HCT116 (cell line): ENCODE results near the gene MAP4. TPM values are rescaled to one million over a fixed set of nuclear protein-coding genes. Genes with fewer than 3 reads are reported as not detected.
"Not testable (repeated sequence)": the region's sequence is repeated elsewhere in the genome, so short reads cannot be mapped to it uniquely, and the experiment has no call there.

ENCODE experiments used
- ATAC-seq: fragments of 200-7000 bp; cut with Tn5 transposase; 2 replicates; pipeline ENCODE4 v1.9.1; 2020; ENCODE audit warnings: mild to moderate bottlenecking, moderate library complexity
- BruUV-seq: library from RNA; stranded (reverse); fragments of 400-500 nt; replicated peaks from 2 replicates; lab custom pipeline; 2021; lab: Mats Ljungman, UMichigan
- CTCF ChIA-PET: fragments of 300-600 bp; sonication (Branson Sonifier 250); formaldehyde crosslinking; loops from one replicate; lab custom pipeline; 2021; ENCODE audit warnings: antibody characterized with exemption; lab: Charles Lee
- POLR2A ChIA-PET: fragments of 300-600, 350-600 bp; sonication (Branson Sonifier 250); formaldehyde crosslinking; loops from one replicate; lab custom pipeline; 2021; ENCODE audit warnings: antibody characterized with exemption; lab: Charles Lee
- RAD21 ChIA-PET, 2 experiments: fragments of 300-600 bp; sonication (Branson Sonifier 250); formaldehyde crosslinking; loops; one replicate each; lab custom pipeline; 2023; ENCODE audit warnings: low total read pairs in 2 of 2; ENCODE audit not compliant: uncharacterized antibody in 2 of 2, unreplicated experiment in 2 of 2, low non-redundant PET in 1 of 2; lab: Charles Lee
- DNase-seq: peaks from one replicate; pipeline ENCODE4 v3.0.0-alpha.2; 2010; ENCODE audit warnings: low read depth, low spot score
- H2AFZ ChIP-seq: fragments of 200-600 bp; shearing (Covaris generic), sonication (generic); 2 replicates; pipeline ENCODE4 v1.6.1; 2017; ENCODE audit warnings: low read depth, mixed run types, mixed read lengths, antibody characterized with exemption, low read length; ENCODE audit not compliant: poor library complexity, severe bottlenecking
- H3K27ac ChIP-seq: 2 replicates; pipeline ENCODE4 v1.5.1; 2012; ENCODE audit warnings: low read depth, low read length
- H3K27me3 ChIP-seq: fragments of 200-600 bp; sonication (generic); 2 replicates; pipeline ENCODE4 v1.6.1; 2016; ENCODE audit warnings: mixed run types, low read length, mixed read lengths; ENCODE audit not compliant: insufficient read depth
- H3K36me3 ChIP-seq, 2 experiments: fragments of 200-500 bp in 1 of 2; fragments of 200-600 bp in 1 of 2; sonication (Bioruptor generic) in 1 of 2; sonication (generic) in 1 of 2; 2 replicates each; pipeline versions ENCODE4 v1.5.1 to v1.6.1; 2014 to 2016; ENCODE audit warnings: low read length in 2 of 2, inconsistent platforms in 1 of 2, mixed read lengths in 1 of 2, mixed run types in 1 of 2; ENCODE audit not compliant: insufficient read depth in 2 of 2, control insufficient read depth in 1 of 2
- H3K4me1 ChIP-seq, 2 experiments: fragments of 200-600 bp in 1 of 2; sonication (generic) in 1 of 2; 2 replicates each; pipeline versions ENCODE4 v1.5.1 to v1.6.1; 2012 to 2017; ENCODE audit warnings: low read length in 2 of 2, inconsistent platforms in 1 of 2, mild to moderate bottlenecking in 1 of 2, mixed read lengths in 1 of 2, mixed run types in 1 of 2, moderate library complexity in 1 of 2; ENCODE audit not compliant: insufficient read depth in 2 of 2, control insufficient read depth in 1 of 2
- H3K4me2 ChIP-seq: fragments of 200-600 bp; sonication (generic); 2 replicates; pipeline ENCODE4 v1.6.1; 2017; ENCODE audit warnings: mixed run types, low read length, mixed read lengths
- H3K4me3 ChIP-seq, 2 experiments: fragments of 200-600 bp in 1 of 2; sonication (generic) in 1 of 2; replicated peaks in 1 of 2; 2 replicates each; pipeline ENCODE4 v1.5.1; 2011 to 2016; ENCODE audit warnings: low read length in 2 of 2, control low read depth in 1 of 2, low read depth in 1 of 2, mild to moderate bottlenecking in 1 of 2, mixed read lengths in 1 of 2, mixed run types in 1 of 2
- H3K79me2 ChIP-seq: fragments of 200-600 bp; sonication (generic); 2 replicates; pipeline ENCODE4 v1.6.1; 2017; ENCODE audit warnings: mild to moderate bottlenecking, mixed run types, low read length, moderate library complexity, mixed read lengths; ENCODE audit not compliant: insufficient read depth
- H3K9ac ChIP-seq: fragments of 200-600 bp; sonication (generic); 2 replicates; pipeline ENCODE4 v1.6.1; 2016; ENCODE audit warnings: low read length, mixed read lengths
- H3K9me2 ChIP-seq: fragments of 200-600 bp; sonication (generic), shearing (Covaris generic); 2 replicates; pipeline ENCODE4 v1.6.1; 2017; ENCODE audit warnings: mixed run types, mild to moderate bottlenecking, moderate library complexity; ENCODE audit not compliant: insufficient read depth
- H3K9me3 ChIP-seq, 2 experiments: fragments of 200-500 bp in 1 of 2; fragments of 200-600 bp in 1 of 2; sonication (Bioruptor generic) in 1 of 2; sonication (generic) in 1 of 2; 2 replicates each; pipeline ENCODE4 v1.6.1; 2014 to 2017; ENCODE audit warnings: low read length in 2 of 2, mixed read lengths in 2 of 2, inconsistent platforms in 1 of 2, low read depth in 1 of 2, mild to moderate bottlenecking in 1 of 2, mixed run types in 1 of 2, moderate library complexity in 1 of 2; ENCODE audit not compliant: control insufficient read depth in 1 of 2, insufficient read depth in 1 of 2
- H4K20me1 ChIP-seq: fragments of 200-600 bp; sonication (generic), shearing (Covaris generic); 2 replicates; pipeline ENCODE4 v1.6.1; 2017; ENCODE audit warnings: mixed run types, mild to moderate bottlenecking, moderate library complexity; ENCODE audit not compliant: insufficient read depth
- CTCF ChIP-seq, 3 experiments: fragments of 200-600 bp in 1 of 3; sonication (generic) in 1 of 3; IDR thresholded peaks in 2 of 3; conservative IDR thresholded peaks in 1 of 3; 2 replicates each; pipeline ENCODE4 v1.5.1; 2012 to 2017; ENCODE audit warnings: low read depth in 2 of 3, low read length in 2 of 3, antibody characterized with exemption in 1 of 3, borderline replicate concordance in 1 of 3, control low read depth in 1 of 3, mild to moderate bottlenecking in 1 of 3, mixed read lengths in 1 of 3, mixed run types in 1 of 3, moderate library complexity in 1 of 3; ENCODE audit not compliant: insufficient read depth in 1 of 3
- EZH2 ChIP-seq: fragments of 200-600 bp; sonication (generic); IDR thresholded peaks from 2 replicates; pipeline ENCODE4 v1.6.1; 2017; ENCODE audit warnings: antibody characterized with exemption, mixed run types
- EZH2phosphoT487 ChIP-seq: fragments of 200-600 bp; IDR thresholded peaks from 2 replicates; pipeline ENCODE4 v1.6.1; 2018; ENCODE audit warnings: antibody characterized with exemption, borderline replicate concordance
- POLR2AphosphoS5 ChIP-seq: IDR thresholded peaks from 2 replicates; pipeline ENCODE4 v1.6.1; 2011; ENCODE audit warnings: mild to moderate bottlenecking, low read depth, low read length, moderate library complexity
- SIN3A ChIP-seq: IDR thresholded peaks from 2 replicates; pipeline ENCODE4 v1.6.1; 2012; ENCODE audit warnings: low read depth
- YY1 ChIP-seq: IDR thresholded peaks from 2 replicates; pipeline ENCODE4 v1.6.1; 2011; ENCODE audit warnings: low read length, low read depth, moderate library complexity, mild to moderate bottlenecking; ENCODE audit not compliant: insufficient replicate concordance; ENCODE audit errors: extremely low read depth
- intact Hi-C: fragments of 100-400 bp; cut with micrococcal nuclease; formaldehyde crosslinking; loops from 2 replicates; pipeline ENCODE4 v1.10.0; 2022
- total RNA-seq: library from RNA; stranded (reverse); gene quantifications from one replicate; pipeline ENCODE4 v1.2.1, GENCODE V29; 2021; ENCODE audit not compliant: unreplicated experiment

Gene MAP4
- total RNA-seq, 1 experiment from 2014 or later: 200 TPM

GRCh38 chr3:48012659-48013058 lies 3.6 kb downstream of the MAP4 start:
- RAD21 ChIA-PET: no interaction called here
- no peak overlapping the region for H2AFZ ChIP-seq
- H3K27ac ChIP-seq: no peak overlapping the region
- H3K9me2 ChIP-seq: no peaks in the 10 kb centered on the region
- no peak overlapping the region for H3K9ac ChIP-seq
- no peaks in the 10 kb centered on the region for H3K36me3 ChIP-seq
- no peak for TF ChIP-seq YY1
- no peak for TF ChIP-seq EZH2
- TF ChIP-seq EZH2phosphoT487: no peak
- no peak for TF ChIP-seq SIN3A
- no peak for TF ChIP-seq CTCF (IDR thresholded peaks at IDR 0.05 in 2 of 3, conservative IDR thresholded peaks at IDR 0.05 in 1 of 3; ENCODE audit: borderline replicate concordance in 1 of 3, insufficient read depth in 1 of 3, low read depth in 2 of 3, low read length in 2 of 3)
- TF ChIP-seq POLR2AphosphoS5: no peak
- no peaks in the 10 kb centered on the region for H4K20me1 ChIP-seq
- CTCF ChIA-PET: interaction anchor here (1.9 kb wide), 1 partner anchor 23 kb away, joined by 8 read pairs; no protein-coding TSS in a partner anchor
- DNase-seq (no peak), ATAC-seq (no peak)
- no peak overlapping the region for H3K4me2 ChIP-seq
- intact Hi-C loops: no loop called here
- H3K4me1 ChIP-seq: peaks cover 36 to 45% of the 10 kb centered on the region in 2 experiments
- BruUV-seq: no TSS peak
- H3K27me3 ChIP-seq: no peaks in the 10 kb centered on the region
- H3K4me3 ChIP-seq: no peak overlapping the region
- peaks cover 94% of the 10 kb centered on the region for H3K79me2 ChIP-seq
- no peaks in the 10 kb centered on the region for H3K9me3 ChIP-seq
- POLR2A ChIA-PET: no interaction called here

GRCh38 chr3:48008066-48008465 lies 8.2 kb downstream of the MAP4 start:
- POLR2A ChIA-PET, CTCF ChIA-PET, H2AFZ ChIP-seq, H3K4me1 ChIP-seq, H3K9me2 ChIP-seq, H3K4me3 ChIP-seq, DNase-seq, H3K9ac ChIP-seq, intact Hi-C loops, H3K27ac ChIP-seq, H3K27me3 ChIP-seq, H3K36me3 ChIP-seq, RAD21 ChIA-PET, ATAC-seq, H4K20me1 ChIP-seq, H3K4me2 ChIP-seq, H3K9me3 ChIP-seq, BruUV-seq: not testable (repeated sequence)
- peaks cover 72% of the 10 kb centered on the region for H3K79me2 ChIP-seq

- H3K9me2 ChIP-seq, POLR2A ChIA-PET, ATAC-seq, H3K4me1 ChIP-seq, DNase-seq, BruUV-seq, H3K36me3 ChIP-seq, H3K27ac ChIP-seq, intact Hi-C loops, CTCF ChIA-PET, H3K27me3 ChIP-seq, H3K4me3 ChIP-seq, H3K4me2 ChIP-seq, H4K20me1 ChIP-seq, H3K9me3 ChIP-seq, RAD21 ChIA-PET, H2AFZ ChIP-seq, H3K9ac ChIP-seq: not testable (repeated sequence)
- H3K79me2 ChIP-seq: peaks cover 68% of the 10 kb centered on the region
These were observed 8.9 kb downstream of the MAP4 start for GRCh38 chr3:48007361-48007760.
